Retinal pigment epithelial cell (primary cell): ENCODE data around the gene NKX6-2.

Source experiments
- DNase-seq: peaks from one replicate; pipeline ENCODE4 v3.0.0-alpha.2; 2010; ENCODE audit warnings: low read depth
- H3K4me3 ChIP-seq: 2 replicates; pipeline ENCODE4 v1.5.1; 2011; ENCODE audit warnings: mild to moderate bottlenecking, low read length, control low read depth, moderate library complexity
- CTCF ChIP-seq: conservative IDR thresholded peaks from 2 replicates; pipeline ENCODE4 v1.5.1; 2011; ENCODE audit warnings: low read depth, low read length, control low read depth, inconsistent platforms

NKX6-2 gene

GRCh38 chr10:132816718-132817117 is 30.8 kb upstream of the NKX6-2 start:
- no peak for DNase-seq
- H3K4me3 ChIP-seq, result no peak overlapping the region
- no peak for TF ChIP-seq CTCF

GRCh38 chr10:132815168-132815857 is 29.4 kb upstream of the NKX6-2 start:
- TF ChIP-seq CTCF, result no peak
- DNase-seq, result no peak
- no peak overlapping the region for H3K4me3 ChIP-seq

- no peak for DNase-seq
- H3K4me3 ChIP-seq, result no peak overlapping the region
- TF ChIP-seq CTCF, result no peak
These were observed 28.5 kb upstream of the NKX6-2 start for GRCh38 chr10:132814469-132814856.

GRCh38 chr10:132813560-132814468 is 27.9 kb upstream of the NKX6-2 start:
- no peak for DNase-seq
- no peak for TF ChIP-seq CTCF
- H3K4me3 ChIP-seq, result no peak overlapping the region

- no peak overlapping the region for H3K4me3 ChIP-seq
- DNase-seq, result no peak
- no peak for TF ChIP-seq CTCF
These were observed 27.1 kb upstream of the NKX6-2 start for GRCh38 chr10:132813001-132813401.

- H3K4me3 ChIP-seq, result no peak overlapping the region
- no peak for DNase-seq
- TF ChIP-seq CTCF, result no peak
These were observed 26.6 kb upstream of the NKX6-2 start for GRCh38 chr10:132812520-132812919.
